Myometrial cell (primary cell): ENCODE measurements around the gene CD80. TPM values are rescaled to one million over a fixed set of nuclear protein-coding genes. Genes with fewer than 3 reads are reported as not detected.

Source experiments
- total RNA-seq: library from RNA; depleted of rRNA; stranded (reverse); fragments of >200 nt; gene quantifications from 2 replicates; pipeline ENCODE4 v1.2.3, GENCODE V29; 2015

The CD80 gene
- total RNA-seq, result not detected in 2 replicates

GRCh38 chr3:119559441-119559963, at the start of gene CD80:
Gene CD80 (minus strand): TSS chr3:119559614. CDS start chr3:119557728, 1,886 bp downstream.

GRCh38 chr3:119597548-119598288, 38.3 kb upstream of the CD80 start, which contains the start of gene PLA1A:
Gene PLA1A (plus strand): TSS chr3:119597885. CDS start chr3:119597914, 29 bp downstream.

GRCh38 chr3:119579366-119580066, 20.1 kb upstream of the CD80 start, which contains the start of gene ADPRH:
Gene ADPRH (plus strand): TSS chr3:119579492. CDS start chr3:119582170, 2,678 bp downstream.

GRCh38 chr3:119498186-119499011, 61.0 kb downstream of the CD80 start, which contains the start of gene TIMMDC1:
Gene TIMMDC1 (plus strand): TSS chr3:119498547. CDS start chr3:119498734, 187 bp downstream.

Other genes starting within 250 kb of the CD80 start
- gene TMEM39A, start 96.0 kb downstream of the CD80 start, total RNA-seq, result 45.0 and 62.2 TPM in 2 replicates
- 18.8 and 20.2 TPM in 2 replicates for gene POGLUT1, start 90.7 kb downstream of the CD80 start, total RNA-seq
- gene TIMMDC1, start 61.1 kb downstream of the CD80 start, total RNA-seq, result 53.2 and 61.7 TPM in 2 replicates
- 6.1 and 6.9 TPM in 2 replicates for gene ADPRH, start 19.9 kb upstream of the CD80 start, total RNA-seq
- 0.18 TPM in 1 of 2 replicates, not detected in the other for gene PLA1A, start 38.3 kb upstream of the CD80 start, total RNA-seq
- 0.35 TPM in 1 of 2 replicates, not detected in the other for gene POPDC2, start 101.0 kb upstream of the CD80 start, total RNA-seq
- gene COX17, start 117.8 kb upstream of the CD80 start, total RNA-seq, result 17.7 and 19.3 TPM in 2 replicates
- under 0.01 TPM in 1 of 2 replicates, not detected in the other for gene CFAP91, start 143.4 kb upstream of the CD80 start, total RNA-seq
- not detected in 2 replicates for gene NR1I2, start 222.5 kb upstream of the CD80 start, total RNA-seq